ENCODE measurements around the gene ZNF664. TPM values are rescaled to one million over a fixed set of nuclear protein-coding genes. Genes with fewer than 3 reads are reported as not detected.

ZNF664 gene
- total and polyA plus RNA-seq, 10 of the 15 experiments (the other 5 are each of a cell fraction or from before 2014, with no cell fraction given): 1.8 to 65.6 (median 30.8) TPM

- no TSS peak for BruUV-seq (replicated peaks)
- Histone ChIP-seq H3K79me2 (ENCODE audit: control insufficient read depth, insufficient read depth, low read length) (no peaks in the 10 kb centered on the region), H3K4me2 (ENCODE audit: control insufficient read depth, insufficient read depth) (no peak overlapping the region), H3K9me3 (replicated peaks; ENCODE audit: control insufficient read depth, insufficient read depth, low read length) (no peaks in the 10 kb centered on the region), H2AFZ (ENCODE audit: control insufficient read depth, low read depth, low read length) (no peak overlapping the region), H3K27me3 (replicated peaks in 1 of 2; ENCODE audit: control insufficient read depth in 2 of 2, insufficient read depth in 2 of 2, low read length in 1 of 2) (no peaks in the 10 kb centered on the region), H3K27ac (ENCODE audit: control insufficient read depth, insufficient read depth) (no peak overlapping the region), H4K20me1 (ENCODE audit: control insufficient read depth, insufficient read depth) (no peaks in the 10 kb centered on the region), H3K9ac (ENCODE audit: control insufficient read depth, insufficient read depth, low read length) (no peak overlapping the region), H3K4me3 (no peak overlapping the region), H3K4me1 (ENCODE audit: control insufficient read depth, insufficient read depth, low read length) (no peaks in the 10 kb centered on the region), H3K36me3 (ENCODE audit: control insufficient read depth in 2 of 2, insufficient read depth in 2 of 2, low read length in 1 of 2) (no peaks in the 10 kb centered on the region)
- in situ Hi-C loops (cut with MboI) (loop anchor here (10.0 kb wide), 1 partner anchor 872 kb away; no protein-coding TSS in a partner anchor), intact Hi-C loops (cut with micrococcal nuclease; ENCODE audit: unreplicated experiment) (loop anchor here (2.0 to 10.0 kb wide), 2 partner anchors 128 to 362 kb away; no protein-coding TSS in a partner anchor)
- ATAC-seq (peak; percentile 71), DNase-seq (ENCODE audit: low read depth, low spot score) (no peak), FAIRE-seq (peak; percentile 81)
- ChIA-PET CTCF (interaction anchor here (0.7 to 2.8 kb wide), 37 partner anchors 8 to 874 kb away, joined by 3 to 21 read pairs (median 3); no protein-coding TSS in a partner anchor), SMC1A (ENCODE audit: uncharacterized antibody, unreplicated experiment) (interaction anchor here (0.7 to 1.8 kb wide), 10 partner anchors 12 to 289 kb away, joined by 3 to 8 read pairs (median 4); no protein-coding TSS in a partner anchor), POLR2A (no interaction called here), RAD21 (ENCODE audit: unreplicated experiment) (interaction anchor here (0.6 to 2.1 kb wide), 8 partner anchors 58 to 739 kb away, joined by 3 to 7 read pairs (median 3); no protein-coding TSS in a partner anchor)
- TF ChIP-seq SMC3 (IDR thresholded peaks at IDR 0.05; ENCODE audit: borderline replicate concordance, low read length) (peak; percentile 53), RAD21 (IDR thresholded peaks at IDR 0.05; ENCODE audit: insufficient read depth, low read depth, low read length) (peak; percentile 59), YY1 (IDR thresholded peaks at IDR 0.05; ENCODE audit: low read depth, low read length) (0 out of 2 replicates have a peak, but pooled peaks have one; percentile 40), ZBTB11 (CRISPR knock-in tag; IDR thresholded peaks at IDR 0.05) (no peak)
- TF ChIP-seq, protein P1, sequence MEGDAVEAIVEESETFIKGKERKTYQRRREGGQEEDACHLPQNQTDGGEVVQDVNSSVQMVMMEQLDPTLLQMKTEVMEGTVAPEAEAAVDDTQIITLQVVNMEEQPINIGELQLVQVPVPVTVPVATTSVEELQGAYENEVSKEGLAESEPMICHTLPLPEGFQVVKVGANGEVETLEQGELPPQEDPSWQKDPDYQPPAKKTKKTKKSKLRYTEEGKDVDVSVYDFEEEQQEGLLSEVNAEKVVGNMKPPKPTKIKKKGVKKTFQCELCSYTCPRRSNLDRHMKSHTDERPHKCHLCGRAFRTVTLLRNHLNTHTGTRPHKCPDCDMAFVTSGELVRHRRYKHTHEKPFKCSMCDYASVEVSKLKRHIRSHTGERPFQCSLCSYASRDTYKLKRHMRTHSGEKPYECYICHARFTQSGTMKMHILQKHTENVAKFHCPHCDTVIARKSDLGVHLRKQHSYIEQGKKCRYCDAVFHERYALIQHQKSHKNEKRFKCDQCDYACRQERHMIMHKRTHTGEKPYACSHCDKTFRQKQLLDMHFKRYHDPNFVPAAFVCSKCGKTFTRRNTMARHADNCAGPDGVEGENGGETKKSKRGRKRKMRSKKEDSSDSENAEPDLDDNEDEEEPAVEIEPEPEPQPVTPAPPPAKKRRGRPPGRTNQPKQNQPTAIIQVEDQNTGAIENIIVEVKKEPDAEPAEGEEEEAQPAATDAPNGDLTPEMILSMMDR (IDR thresholded peaks at IDR 0.05 in 2 of 3, conservative IDR thresholded peaks at IDR 0.05 in 1 of 3; ENCODE audit: control insufficient read depth in 2 of 3, extremely low read depth in 1 of 3, insufficient read depth in 1 of 3, low read depth in 3 of 3, low read length in 3 of 3): peak; percentile 72 to 85 (median 81)
- WGBS (ENCODE audit: insufficient coverage, insufficient replicate concordance, low lambda C conversion rate, missing lambda C conversion rate): 62% methylated on average over 9 of the region's 9 CpGs
Observed at GRCh38 chr12:124032265-124032886, 59.4 kb downstream of the ZNF664 start.

Measured in GM12878 (cell line).